Dermis microvascular lymphatic vessel endothelial cell (primary cell): Measurements from ENCODE around the gene OR52N1. TPM values are rescaled to one million over a fixed set of nuclear protein-coding genes. Genes with fewer than 3 reads are reported as not detected.

Source experiments
- total RNA-seq: library from RNA; depleted of rRNA; stranded (reverse); fragments of >200 nt; gene quantifications from 2 replicates; pipeline ENCODE4 v1.2.1, GENCODE V29; 2014

The OR52N1 gene
- total RNA-seq, 1 donor from 2014 or later = not detected

Other genes with a start within 250 kb of the OR52N1 start
- gene OR52H1, start 242.7 kb downstream of the OR52N1 start, total RNA-seq = 0.13 TPM in 2 replicates
- gene OR52B6, start 210.4 kb downstream of the OR52N1 start, total RNA-seq = not detected in 2 replicates
- gene TRIM6, start 194.6 kb downstream of the OR52N1 start, total RNA-seq = 0.38 and 3.9 TPM in 2 replicates
- gene TRIM34, start 166.3 kb downstream of the OR52N1 start, total RNA-seq = 8.0 and 8.1 TPM in 2 replicates
- 44.7 and 59.7 TPM in 2 replicates for gene TRIM5, start 106.2 kb downstream of the OR52N1 start, total RNA-seq
- 60.6 and 85.6 TPM in 2 replicates for gene TRIM22, start 101.5 kb downstream of the OR52N1 start, total RNA-seq
- not detected in 2 replicates for gene OR56B1, start 54.8 kb downstream of the OR52N1 start, total RNA-seq
- not detected in 2 replicates for gene OR52N4, start 37.0 kb downstream of the OR52N1 start, total RNA-seq
- gene OR52N5, start 7.9 kb downstream of the OR52N1 start, total RNA-seq = not detected in 2 replicates
- gene OR52N2, start 17.7 kb upstream of the OR52N1 start, total RNA-seq = not detected in 2 replicates
- gene OR52E6, start 50.6 kb upstream of the OR52N1 start, total RNA-seq = not detected in 2 replicates
- gene OR52E8, start 66.4 kb upstream of the OR52N1 start, total RNA-seq = not detected in 2 replicates
- gene OR52E4, start 89.4 kb upstream of the OR52N1 start, total RNA-seq = not detected in 2 replicates
- gene OR52E5, start 101.9 kb upstream of the OR52N1 start, total RNA-seq = not detected in 2 replicates
- gene OR56A3, start 151.0 kb upstream of the OR52N1 start, total RNA-seq = not detected in 2 replicates
- gene OR56A5, start 177.2 kb upstream of the OR52N1 start, total RNA-seq = not detected in 2 replicates
- not detected in 2 replicates for gene OR52L1, start 195.7 kb upstream of the OR52N1 start, total RNA-seq
- not detected in 2 replicates for gene OR56A4, start 215.7 kb upstream of the OR52N1 start, total RNA-seq
- gene OR56A1, start 239.5 kb upstream of the OR52N1 start, total RNA-seq = not detected in 2 replicates